DMS 273 (cell line): Measurements from ENCODE around the gene LPCAT1.
"Not testable (repeated sequence)": the region's sequence is repeated elsewhere in the genome, so short reads cannot be mapped to it uniquely, and the experiment has no call there.

Experiments used
- DNase-seq: peaks from one replicate; lab custom pipeline; 2025; ENCODE audit not compliant: unreplicated experiment; lab: John Stamatoyannopoulos, UW

Gene LPCAT1

DNA sequence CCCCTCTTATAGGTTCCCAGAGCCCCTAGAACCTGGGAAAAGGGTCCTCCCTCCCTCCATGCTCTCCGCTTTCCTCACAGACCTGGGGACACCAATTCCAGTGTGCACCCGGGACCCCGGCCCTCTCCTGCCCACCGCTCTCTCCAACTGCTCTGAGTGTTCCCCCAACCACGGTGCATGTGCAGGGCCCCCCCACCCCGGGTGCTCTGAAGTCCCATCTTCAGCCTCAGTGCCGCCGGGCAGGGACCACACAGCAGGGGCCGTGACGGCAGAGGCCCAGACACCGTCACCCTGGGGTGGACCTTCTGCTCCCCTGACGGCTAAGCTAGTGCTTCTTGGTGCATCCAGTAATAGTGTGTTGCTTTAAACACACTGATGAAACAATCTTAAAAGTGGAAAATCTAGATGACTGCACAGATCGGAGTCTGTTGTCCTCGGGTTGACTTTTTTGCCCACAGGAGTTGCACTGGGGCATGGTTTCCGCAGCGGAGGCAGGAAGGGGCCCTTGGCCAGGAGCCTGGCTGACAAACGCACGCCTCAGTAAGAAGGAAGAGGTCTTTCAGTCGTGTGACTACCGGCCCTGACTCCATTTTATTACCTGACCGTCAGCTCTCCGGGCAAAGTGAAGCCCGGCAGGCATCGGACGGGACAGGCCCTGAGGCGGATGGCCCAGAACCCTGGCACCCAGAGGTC is 42.3 kb downstream of the LPCAT1 start:
- no peak for DNase-seq

DNA sequence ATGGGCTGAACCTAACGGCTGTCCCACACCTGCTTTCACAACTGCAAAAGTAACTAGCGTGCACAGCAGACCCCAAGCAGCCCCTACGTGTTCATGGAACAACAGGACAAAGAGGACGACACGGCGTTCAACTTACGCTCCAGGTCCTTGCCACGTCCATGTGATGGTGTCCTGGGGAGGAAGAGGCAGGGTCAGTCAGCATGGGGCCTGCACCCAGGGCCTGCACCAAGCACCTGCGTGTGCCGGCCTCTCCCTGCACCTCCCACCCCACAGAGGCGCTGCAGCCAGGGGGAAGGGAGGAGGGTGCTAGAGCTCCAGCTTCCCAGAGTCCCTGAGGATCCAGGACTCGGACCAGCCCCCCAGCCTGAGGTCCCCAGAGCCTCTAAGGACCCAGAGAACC is 43.0 kb downstream of the LPCAT1 start:
- no peak for DNase-seq

DNA sequence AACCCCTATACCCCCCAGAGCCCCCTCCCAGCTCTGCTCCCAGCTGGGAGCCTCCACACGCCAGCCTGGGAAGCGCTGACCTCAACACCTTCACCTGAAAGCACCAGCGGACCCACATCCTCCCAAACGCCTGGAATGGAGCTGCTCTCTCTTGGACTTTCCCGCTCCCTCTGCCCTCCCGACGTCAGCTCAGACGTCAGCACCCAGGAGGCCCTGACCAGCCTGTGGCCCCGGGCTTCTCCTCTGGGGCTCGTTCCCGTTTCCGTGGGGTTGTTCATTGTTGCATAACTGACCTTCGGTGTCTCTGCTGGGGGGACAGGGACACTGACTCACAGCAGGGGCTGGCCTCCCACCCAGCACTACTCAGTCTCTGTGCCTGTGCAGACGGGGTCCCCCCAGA is 43.5 kb downstream of the LPCAT1 start:
- DNase-seq: no peak

DNA sequence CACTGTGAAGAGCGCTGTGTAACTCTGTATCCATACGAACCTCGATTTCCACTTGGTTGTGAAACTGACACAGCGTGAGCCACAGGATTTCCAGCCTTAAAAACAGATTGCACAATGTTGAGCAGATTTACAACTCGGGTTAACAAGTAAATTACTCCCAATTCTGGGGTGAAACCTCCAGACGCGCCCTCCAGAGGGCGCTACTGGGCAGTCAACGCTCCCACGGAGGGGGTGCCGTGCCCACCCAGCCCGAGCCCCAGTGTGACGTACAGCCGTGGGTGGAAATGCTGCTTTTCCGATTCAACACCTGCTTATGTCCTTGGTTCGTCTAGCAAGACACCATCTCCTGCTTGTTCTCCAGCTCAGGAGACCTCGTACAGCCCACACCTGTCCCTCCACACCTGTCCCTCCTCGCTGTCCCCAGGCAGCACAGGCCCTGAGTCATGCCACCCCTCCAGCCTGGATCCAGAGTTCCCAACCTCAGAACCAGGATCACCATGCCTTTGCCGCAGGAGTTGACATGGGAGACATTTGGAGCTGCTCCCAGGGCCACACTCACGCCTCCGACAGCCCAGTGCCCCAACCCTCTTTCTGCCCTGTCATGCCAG is 44.1 kb downstream of the LPCAT1 start:
- peak; percentile 54 for DNase-seq

DNA sequence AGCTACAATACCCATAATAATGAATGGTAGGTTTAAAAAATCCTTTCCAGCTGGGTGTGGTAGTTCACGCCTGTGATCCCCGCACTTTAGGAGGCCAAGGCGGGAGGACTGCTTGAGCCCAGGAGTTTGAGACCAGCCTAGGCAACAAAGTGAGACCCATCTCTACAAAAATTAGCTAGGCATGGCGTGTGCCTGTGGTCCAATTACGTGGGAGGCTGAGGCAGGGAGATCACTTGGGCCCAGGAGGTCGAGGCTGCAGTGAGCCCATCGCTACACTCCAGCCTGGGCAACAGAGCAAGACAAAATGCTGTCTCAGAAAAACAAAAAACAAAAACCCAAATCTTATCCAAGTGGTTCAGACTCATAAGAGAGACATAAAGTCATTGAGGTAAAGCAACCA is 44.7 kb downstream of the LPCAT1 start:
- no peak for DNase-seq

DNA sequence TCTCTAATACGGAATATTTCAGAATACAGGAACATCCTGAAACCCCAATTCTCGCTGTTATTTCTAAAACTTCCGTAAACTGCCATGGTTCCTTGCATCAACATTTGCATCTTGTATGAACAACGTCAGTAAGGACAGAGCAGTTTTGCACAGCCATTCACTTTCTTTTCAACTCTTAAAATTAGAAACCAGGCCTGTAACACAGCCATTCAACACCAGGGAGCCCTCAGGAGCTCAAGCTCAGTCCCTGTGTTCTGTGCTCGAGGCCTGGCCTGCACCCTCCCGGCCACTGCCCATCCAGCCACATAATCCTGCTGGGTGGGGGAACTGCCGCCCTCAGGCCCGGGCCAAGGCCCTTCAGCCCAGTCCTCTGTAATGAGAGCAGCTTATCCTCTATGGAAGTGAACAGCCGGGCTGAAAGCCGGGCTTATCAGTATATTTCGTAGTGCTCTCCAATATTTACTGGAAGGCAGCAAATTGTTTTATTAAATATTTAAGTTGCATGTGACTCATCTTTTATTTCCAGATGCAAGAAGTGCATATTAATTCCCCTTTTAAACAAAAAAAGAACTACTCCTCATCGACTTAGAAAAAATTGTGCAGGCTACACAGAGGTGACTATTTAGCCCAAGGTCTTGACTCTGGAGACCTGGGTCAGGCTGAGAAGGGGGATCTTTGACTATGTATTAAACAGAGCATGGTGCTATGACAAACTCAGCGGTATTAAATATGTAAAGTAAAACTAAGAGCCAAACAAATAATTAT is 45.3 kb downstream of the LPCAT1 start:
- DNase-seq: no peak

DNA sequence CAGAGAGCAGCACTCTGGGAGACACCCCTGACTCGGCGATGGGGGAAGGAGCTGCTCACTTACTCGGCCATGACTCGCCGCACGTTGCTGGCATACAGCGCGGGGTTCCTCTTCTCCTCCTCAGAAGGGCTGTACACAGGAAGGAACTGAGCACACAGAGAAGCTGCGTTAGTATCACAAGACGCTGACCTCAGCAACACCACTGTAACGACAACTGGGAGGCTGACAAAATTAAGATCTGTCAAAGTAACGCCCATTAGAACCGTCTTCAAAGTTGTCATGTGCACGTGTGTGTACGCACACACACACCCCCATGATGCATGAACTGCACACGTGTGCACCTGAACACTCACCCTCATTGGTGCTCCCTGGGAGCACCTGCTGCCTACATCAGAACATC is 46.4 kb downstream of the LPCAT1 start:
- DNase-seq: no peak

DNA sequence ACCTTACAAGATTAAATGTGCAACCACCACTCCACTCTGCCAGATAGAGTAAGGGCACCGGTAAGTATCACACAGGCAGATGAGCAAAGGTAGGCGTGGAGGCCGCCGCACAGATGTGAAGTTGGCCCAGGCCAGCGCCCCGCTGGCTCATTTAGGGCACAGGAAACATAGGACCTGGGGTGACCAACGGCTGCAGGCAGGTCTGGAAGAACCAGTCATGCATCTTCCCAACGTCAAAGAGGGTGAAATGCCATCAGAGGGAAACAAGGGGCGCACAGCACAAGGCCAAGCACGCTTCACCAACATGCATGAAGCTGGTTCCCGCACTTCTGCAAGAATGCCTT is 46.8 kb downstream of the LPCAT1 start:
- DNase-seq: no peak

DNA sequence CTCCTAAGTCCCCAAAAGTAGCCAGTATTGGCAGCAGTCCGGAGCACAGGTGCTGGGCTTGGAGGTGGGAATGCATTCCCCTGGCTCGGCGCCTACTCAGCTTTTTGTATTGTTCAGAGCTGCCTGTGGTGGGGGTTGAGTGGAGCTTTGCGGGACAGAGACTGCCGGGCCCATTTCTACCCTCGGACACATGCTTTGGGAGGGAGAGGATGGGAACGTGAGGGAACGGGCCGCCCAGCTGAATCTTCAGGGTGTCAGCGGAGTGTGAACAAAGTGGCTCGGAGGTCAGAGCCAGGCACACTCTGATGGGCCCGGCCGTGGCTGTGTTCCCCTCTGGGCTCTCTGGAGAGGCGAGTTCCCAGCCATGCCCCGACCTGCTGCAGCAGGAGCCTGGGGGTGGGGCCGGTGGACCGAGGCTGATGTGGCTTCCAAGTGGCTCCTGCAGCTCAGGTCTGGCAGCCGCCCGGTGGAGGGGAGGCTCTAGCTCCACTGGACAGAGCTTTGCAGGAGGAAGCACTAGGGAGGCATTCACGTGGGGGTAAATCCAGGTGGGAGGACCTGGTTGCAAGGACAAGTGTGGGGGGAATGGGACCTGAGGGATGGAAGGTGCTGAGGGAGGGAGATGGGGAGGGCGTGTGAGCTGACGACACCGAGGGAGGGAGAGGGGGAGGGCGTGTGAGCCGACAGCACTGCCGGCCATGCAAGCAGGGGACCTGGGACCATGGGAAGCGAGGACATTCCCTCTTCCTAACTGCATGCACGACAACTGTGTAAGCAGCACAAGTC is 47.4 kb downstream of the LPCAT1 start:
- DNase-seq: no peak

DNA sequence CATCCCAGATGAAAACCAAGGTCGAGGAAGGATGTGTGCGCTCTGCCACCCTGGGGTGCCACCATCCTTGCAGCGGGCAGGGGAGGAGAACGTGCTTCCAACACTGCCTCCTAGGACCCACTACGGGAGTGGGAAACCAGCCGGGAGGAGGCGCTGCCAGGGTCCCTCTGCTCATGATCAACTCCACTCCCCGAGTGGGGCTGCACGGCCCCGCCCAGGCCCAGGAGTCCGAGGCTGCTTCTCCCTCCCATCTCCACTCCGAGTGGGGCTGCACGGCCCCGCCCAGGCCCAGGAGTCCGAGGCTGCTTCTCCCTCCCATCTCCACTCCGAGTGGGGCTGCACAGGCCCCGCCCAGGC is 48.2 kb downstream of the LPCAT1 start:
- not testable (repeated sequence) for DNase-seq

DNA sequence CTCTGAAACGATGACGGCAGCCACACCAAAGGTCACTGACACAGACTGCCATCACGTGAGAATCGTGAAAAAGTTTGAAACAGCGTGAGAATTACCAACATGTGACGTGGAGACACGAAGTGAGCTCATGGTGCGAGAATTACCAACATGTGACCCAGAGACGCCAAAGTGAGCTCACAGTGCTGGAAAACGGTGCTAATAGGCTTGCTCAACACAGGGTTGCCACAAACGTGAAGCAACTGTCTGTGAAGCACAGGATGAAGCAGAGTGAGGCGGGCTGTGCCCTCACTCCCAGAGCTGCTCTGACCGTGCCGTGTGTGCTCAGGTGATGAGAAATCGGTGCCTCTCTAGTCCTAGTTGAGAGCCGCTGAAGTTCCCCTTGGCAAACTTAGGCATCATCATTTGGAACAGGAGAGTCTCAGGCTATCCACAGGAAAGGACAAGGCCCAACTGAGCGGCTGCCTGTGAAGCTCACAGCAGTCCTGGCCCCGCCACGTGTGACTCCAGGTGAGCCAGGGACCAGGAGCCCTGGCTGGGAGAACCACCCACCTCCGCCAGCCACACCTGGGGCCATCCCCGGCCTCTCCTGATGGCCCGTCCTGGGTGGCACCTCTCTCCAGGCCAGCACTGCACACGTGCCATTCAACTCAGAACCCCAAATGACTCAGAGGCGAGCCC is 48.8 kb downstream of the LPCAT1 start:
- DNase-seq: no peak

DNA sequence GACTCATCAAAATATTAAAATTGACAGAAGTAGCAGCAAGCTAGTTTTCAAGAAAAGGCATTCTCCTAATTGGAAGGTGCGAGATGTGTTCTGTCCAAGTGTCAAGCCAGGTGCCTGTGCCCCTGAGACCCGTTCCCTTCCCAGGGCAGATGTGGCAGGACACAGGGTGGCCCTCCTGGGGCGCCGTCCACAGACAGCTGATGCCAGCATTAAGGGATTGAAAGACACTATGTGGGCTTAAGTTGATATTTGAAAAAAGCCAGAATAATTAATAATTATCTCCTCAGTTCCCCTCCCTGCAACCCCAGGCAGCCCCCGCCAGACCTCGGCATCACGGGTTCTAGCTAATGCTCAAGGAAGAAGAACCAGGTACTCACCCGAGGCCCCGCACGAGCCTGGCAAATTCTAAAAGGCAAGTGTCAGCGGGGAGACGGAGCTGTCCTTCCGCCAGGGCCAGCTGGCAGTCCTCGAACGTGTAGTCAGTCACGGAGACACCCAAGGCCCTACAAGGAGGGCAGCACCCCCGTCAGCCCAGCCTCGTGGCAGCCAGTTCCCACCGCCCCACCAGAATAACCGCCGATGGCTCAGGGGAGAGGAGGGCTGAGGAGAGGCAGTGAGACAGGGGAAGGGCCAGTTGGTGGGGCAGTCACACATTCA is 49.4 kb downstream of the LPCAT1 start:
- no peak for DNase-seq

DNA sequence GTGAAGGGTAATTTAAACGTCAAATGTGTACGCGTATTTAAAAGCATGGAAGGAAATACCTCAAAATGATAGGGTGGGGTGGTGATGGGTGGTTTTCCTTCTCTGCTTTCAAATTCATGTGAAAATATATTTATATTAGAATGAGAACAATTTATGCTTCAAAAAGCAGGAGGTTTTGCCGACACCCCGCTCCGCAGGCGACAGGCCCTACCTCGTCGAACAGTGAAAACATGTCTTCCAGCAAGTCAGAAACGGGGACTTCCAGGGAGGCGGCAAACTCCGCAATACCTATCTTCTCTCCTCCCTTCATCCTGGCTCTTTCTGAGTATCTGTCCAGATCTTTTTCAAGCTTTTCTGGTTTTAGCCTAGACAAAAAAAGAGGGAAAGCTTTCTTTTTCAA is 50.0 kb downstream of the LPCAT1 start:
- DNase-seq: no peak

DNA sequence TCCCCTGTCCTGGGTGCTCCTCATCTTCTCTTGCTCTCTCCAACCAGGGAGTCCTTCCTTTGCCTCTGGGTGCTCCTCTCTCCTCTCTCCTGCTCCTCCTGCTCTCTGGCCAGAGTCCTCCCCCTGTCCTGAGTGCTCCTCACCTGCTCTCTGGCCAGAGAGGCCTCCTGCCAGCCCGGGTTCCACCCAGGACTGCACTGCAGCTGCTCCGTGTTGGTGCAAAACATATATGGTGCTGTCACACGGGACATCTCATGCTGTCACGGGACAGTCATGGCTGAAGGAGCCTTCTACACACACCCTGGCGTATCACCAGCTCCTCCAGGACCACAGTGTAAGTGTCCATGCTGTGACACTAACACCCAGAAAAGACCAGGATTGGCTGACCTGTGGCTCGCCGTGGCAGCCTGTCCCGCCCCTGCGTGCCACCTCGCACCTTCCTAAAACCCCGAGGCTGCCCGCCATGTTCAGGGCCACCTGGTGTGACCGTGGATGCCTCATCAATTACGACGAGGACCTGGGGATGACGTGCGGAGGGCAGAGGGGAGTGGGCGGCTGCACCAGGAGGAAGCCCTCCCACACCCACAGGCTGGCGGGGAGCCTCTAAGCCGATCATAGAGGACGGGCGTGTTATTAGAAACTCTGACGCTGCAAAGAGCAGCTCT is 50.7 kb downstream of the LPCAT1 start:
- DNase-seq: no peak

DNA sequence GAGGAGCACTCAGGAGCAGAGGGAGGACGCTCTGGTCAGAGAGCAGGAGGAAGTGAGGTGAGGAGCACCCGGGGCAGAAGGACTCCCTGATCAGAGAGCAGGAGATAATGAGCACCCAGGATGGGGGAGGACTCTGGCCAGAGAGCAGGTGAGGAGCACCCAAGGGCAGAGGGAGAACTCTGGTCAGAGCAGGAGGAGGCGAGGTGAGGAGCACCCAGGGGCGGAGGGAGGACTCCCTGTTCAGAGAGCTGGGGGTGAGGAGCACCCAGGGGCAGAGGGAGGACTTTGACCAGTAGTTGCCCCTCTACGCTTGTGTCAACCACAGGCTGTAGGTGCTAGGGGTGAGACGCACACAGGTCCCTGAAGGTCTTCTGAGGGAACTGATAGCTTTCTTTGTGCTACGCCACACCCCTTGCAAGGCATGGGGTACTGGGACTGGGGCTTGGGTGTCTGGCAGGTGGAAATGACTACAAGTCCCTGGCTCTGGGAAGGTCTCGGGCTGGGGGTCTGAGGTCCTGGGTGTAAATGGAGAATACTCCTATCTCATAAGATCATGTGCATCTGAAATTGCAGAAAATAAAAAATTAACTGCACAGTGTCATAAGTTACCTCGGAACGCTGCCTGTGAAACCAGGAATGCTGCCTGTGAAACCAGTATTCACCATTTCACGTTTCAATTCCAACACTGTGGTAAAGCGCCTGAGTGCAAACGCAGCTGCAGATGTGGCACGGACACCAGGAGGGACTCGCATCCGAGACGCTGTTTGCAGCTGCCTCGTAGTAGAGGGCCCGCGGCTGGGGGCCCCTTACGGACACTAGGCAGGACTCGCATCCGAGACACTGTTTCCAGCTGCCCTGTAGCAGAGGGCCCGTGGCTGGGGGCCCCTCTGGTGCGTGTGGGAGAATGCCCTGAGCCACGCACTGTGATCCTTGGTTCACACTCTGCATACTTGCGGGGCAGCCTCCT is 51.5 kb downstream of the LPCAT1 start:
- DNase-seq: no peak

DNA sequence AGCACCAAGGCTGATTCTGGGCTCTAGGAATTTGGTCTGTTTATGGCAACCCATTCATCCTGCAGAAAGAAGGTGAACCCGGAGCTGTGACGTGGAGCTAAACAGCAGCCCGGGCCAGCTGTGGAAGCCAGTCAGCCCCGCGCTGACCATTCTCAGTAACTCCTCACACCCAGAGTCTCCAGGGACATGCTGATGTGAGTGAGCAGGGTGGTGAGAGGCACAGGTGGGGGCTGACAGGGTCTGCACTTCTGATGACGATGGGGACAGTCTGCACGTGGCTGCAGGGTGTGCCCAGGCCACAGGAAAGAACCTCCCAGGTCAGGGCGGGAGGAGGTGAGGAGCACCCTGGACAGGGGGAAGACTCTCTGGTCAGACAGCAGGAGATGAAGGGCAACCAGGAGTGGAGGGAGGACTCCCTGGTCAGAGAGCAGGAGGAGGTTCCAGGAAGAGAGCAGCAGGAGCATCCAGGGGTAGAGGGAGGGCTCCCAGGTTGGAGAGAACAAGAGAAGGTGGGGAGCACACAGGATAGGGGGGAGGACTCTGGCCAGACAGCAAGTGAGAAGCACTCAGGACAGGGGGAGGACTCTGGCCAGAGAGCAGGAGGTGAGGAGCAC is 52.4 kb downstream of the LPCAT1 start:
- no peak for DNase-seq

DNA sequence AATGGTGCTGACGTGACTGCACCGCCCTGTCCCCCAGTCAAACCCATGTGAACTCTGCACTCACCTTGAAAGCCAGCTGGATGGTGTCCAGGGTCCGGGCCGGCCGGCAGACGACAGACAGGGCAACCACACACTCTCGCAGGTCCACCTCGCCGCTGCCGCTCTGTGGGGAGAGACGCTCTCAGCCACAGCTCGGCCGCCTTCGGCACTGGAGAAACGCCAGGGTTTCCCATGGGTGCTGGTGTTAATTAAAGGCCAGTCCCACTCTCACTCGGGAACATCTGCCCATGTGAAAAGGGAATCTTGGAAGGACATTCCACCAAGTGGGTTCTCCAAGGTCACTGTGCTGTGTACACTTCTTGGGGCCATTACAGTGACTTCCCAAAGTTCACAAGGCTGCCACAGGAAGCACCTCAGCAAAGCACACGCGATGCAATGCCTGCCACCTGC is 53.0 kb downstream of the LPCAT1 start:
- no peak for DNase-seq
